IPS-NIHi11 (cell line): ENCODE results near the gene BANK1.

Experiments used
- DNase-seq: peaks from one replicate; pipeline ENCODE4 v3.0.0; 2012; ENCODE audit warnings: mixed read lengths, low spot score

Gene BANK1

GRCh38 chr4:101813604-101814003, 23.1 kb downstream of the BANK1 start:
- no peak for DNase-seq

GRCh38 chr4:101818362-101818761, 27.8 kb downstream of the BANK1 start:
- DNase-seq, result no peak

- no peak for DNase-seq
Observed at GRCh38 chr4:101823864-101824263, 33.3 kb downstream of the BANK1 start.

- DNase-seq, result no peak
Observed at GRCh38 chr4:101824500-101824899, 34.0 kb downstream of the BANK1 start.

GRCh38 chr4:101825953-101826352, 35.4 kb downstream of the BANK1 start:
- no peak for DNase-seq

- DNase-seq, result no peak
Observed at GRCh38 chr4:101831816-101832215, 41.3 kb downstream of the BANK1 start.

- DNase-seq, result no peak
Observed at GRCh38 chr4:101833480-101833879, 43.0 kb downstream of the BANK1 start.

- DNase-seq, result peak; percentile 15
Observed at GRCh38 chr4:101835121-101835904, 44.8 kb downstream of the BANK1 start.

- DNase-seq, result no peak
Observed at GRCh38 chr4:101843054-101843453, 52.5 kb downstream of the BANK1 start.

- no peak for DNase-seq
Observed at GRCh38 chr4:101846550-101846949, 56.0 kb downstream of the BANK1 start.

- no peak for DNase-seq
Observed at GRCh38 chr4:101850698-101851097, 60.2 kb downstream of the BANK1 start.

- DNase-seq, result no peak
Observed at GRCh38 chr4:101851672-101852071, 61.1 kb downstream of the BANK1 start.

- DNase-seq, result no peak
Observed at GRCh38 chr4:101853028-101853427, 62.5 kb downstream of the BANK1 start.

GRCh38 chr4:101853691-101854090, 63.2 kb downstream of the BANK1 start:
- no peak for DNase-seq

- no peak for DNase-seq
Observed at GRCh38 chr4:101855239-101855638, 64.7 kb downstream of the BANK1 start.

- DNase-seq, result no peak
Observed at GRCh38 chr4:101856149-101856548, 65.6 kb downstream of the BANK1 start.

GRCh38 chr4:101857176-101857575, 66.6 kb downstream of the BANK1 start:
- no peak for DNase-seq

- no peak for DNase-seq
Observed at GRCh38 chr4:101858641-101859040, 68.1 kb downstream of the BANK1 start.

- no peak for DNase-seq
Observed at GRCh38 chr4:101862595-101862994, 72.1 kb downstream of the BANK1 start.

GRCh38 chr4:101864660-101865059, 74.1 kb downstream of the BANK1 start:
- no peak for DNase-seq

- no peak for DNase-seq
Observed at GRCh38 chr4:101865501-101866062, 75.1 kb downstream of the BANK1 start.

GRCh38 chr4:101870874-101871273, 80.3 kb downstream of the BANK1 start:
- no peak for DNase-seq

GRCh38 chr4:101871962-101872676, 81.6 kb downstream of the BANK1 start:
- no peak for DNase-seq
